Forelimb muscle (tissue), 1 donor: ENCODE measurements around the gene C12orf76. TPM values are rescaled to one million over a fixed set of nuclear protein-coding genes. Genes with fewer than 3 reads are reported as not detected.

Experiments used
- DNase-seq: peaks from one replicate; pipeline ENCODE4 v3.0.0-alpha.2; 2013; ENCODE audit warnings: low read depth
- polyA plus RNA-seq: library from polyadenylated mRNA; unstranded; fragments of 120-200 nt; gene quantifications from one replicate; pipeline ENCODE4 v1.2.1, GENCODE V29; 2013; ENCODE audit not compliant: insufficient read length

C12orf76 gene
- polyA plus RNA-seq, 1 donor, result 29.9 TPM

DNA sequence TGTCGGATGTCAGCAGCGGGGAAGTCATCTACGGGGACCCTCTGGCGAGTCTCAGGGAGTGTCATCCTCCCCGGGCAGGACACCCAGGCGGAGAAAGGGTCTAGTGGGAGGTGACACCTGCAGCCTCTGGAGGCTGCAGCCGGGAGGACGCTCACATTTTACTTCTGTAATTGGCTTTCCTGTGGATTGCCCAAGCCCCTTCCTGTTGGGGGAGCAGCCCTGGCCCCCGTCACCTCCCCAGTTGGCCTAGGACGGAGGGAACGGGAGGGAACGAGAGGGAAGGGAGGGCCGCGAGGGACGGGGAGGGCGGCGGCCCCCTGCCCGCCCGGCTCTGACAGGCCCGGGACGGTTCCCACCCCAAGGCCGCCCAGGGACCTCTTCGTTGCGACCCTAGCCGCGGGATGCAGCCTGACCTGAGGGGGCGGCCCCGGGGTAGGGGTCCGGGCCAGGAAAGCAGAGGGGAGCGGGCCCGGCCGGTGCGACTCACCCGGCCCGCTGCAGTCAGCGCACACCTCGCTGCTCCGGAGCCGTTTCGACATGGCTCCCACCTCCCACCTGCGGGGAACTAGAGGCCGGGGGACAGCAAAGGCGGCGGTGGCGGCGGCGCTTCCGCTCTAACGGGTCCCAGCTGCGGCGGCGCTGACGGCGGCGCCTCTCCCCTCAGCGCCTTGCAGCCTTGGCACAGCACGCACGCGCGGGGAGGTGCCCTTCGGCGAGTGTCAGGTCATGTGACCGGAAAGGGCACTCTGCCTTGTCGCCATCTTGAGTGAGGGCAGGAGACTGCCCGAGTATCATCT lies 52.4 kb downstream of the C12orf76 start, which contains the start of gene GIT2:
TSS of gene GIT2 (minus strand) at position 683 of the 797 bp plus-strand sequence. CDS start at position 539, 144 bp downstream.
- DNase-seq, result peak; percentile 80

DNA sequence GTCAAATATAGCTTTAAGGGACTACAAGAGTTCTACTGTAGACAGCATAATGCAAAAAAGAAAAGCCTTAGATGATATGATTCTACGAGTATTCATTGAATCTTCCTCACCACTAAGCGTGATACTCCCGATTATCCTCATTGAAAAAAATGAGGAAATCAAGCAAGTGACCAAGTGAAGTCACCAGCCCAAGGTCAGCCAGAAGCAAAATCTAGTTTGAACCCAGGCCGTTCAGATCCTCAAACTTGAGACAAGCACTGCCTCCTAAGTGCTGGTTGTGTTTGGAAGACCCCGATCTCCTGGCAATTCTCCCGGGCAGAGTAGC lies 53.0 kb downstream of the C12orf76 start:
- no peak for DNase-seq

DNA sequence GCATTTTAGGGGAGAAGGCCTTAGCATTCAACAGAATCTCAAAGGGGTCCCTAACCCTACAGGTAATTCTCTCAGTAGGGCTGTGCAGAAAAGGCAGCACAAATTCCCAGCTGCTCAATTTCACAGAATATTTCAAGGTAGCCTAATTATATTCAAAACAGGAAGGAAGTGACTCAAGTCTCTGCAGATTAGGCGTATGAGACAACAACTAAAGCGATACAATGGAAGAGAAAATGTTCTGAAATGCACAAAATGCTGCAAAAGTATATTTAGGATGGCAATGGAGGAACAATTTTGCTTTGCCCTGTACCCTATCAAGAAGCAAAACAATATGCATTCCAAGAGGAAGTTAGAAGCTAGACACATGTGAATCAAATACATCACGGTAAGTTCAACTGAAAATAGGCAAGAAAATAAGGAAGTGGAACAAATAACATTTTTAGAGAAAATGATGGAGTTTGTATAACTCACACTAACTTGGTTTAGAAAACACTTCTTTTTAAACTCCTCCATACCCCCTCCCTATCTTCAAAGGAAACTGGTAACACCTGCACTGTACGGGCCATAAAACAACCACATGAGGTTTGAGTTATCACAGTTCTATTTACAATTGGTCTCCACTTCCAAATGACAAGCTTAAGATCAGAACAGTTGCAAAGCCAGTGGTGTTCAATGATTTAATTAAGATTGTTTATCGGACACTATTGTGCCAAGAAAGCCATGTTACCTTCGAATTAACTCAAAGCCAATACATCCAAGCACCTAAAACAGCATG lies 53.7 kb downstream of the C12orf76 start:
- DNase-seq, result no peak

DNA sequence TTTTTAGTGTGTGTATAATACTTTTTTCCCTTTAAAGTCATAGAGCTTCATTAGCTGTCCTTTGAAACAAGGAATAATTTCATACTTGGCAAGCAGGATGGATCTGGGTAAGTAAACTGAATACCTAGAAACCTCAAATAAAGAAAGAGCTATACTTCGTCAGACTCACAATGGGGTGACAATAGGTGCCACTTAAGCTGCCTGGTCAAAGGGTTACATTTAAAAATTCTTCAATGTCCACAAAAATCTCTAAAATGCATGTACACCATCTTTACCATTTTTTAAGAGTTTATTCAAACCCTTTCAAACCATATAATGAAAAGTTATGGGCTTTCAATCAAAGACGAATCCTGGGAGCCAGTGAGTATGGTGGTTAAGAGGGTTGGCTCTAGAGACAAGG lies 55.2 kb downstream of the C12orf76 start:
- no peak for DNase-seq

DNA sequence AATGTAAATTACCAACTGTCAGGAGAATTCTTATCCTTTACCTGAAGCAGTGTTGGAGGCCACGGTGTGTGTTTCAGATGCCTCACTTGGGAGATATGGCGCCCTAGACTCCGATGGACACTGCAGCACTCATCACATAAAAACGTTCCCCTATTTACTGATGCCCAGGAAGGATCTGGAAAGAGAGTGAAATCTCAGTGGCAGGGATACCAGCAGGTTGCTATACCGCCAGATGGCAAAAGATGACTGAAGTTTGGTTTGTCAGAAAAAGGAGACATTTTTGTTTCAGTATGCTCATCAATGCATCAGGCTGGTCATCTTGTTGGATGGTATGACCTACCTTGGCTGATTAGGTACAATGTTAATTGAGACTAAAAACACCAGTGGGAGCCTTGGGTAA lies 56.7 kb downstream of the C12orf76 start:
- no peak for DNase-seq

Other genes starting within 250 kb of the C12orf76 start
- gene TRPV4, start 215.1 kb downstream of the C12orf76 start, polyA plus RNA-seq, result 0.75 TPM
- 19.3 TPM for gene GLTP, start 168.0 kb downstream of the C12orf76 start, polyA plus RNA-seq
- 21.0 TPM for gene TCHP, start 148.2 kb downstream of the C12orf76 start, polyA plus RNA-seq
- gene GIT2, start 52.2 kb downstream of the C12orf76 start, polyA plus RNA-seq, result 50.8 TPM
- gene ANKRD13A, start 49.1 kb downstream of the C12orf76 start, polyA plus RNA-seq, result 43.4 TPM
- gene IFT81, start 75.8 kb upstream of the C12orf76 start, polyA plus RNA-seq, result 16.7 TPM
- gene ATP2A2, start 232.7 kb upstream of the C12orf76 start, polyA plus RNA-seq, result 635 TPM